Subcutaneous adipose tissue (tissue), 4 donors: ENCODE measurements around the gene VPS8. TPM values are rescaled to one million over a fixed set of nuclear protein-coding genes. Genes with fewer than 3 reads are reported as not detected.

ENCODE experiments used
- CTCF ChIP-seq: fragments of 450-650 bp; IDR thresholded peaks from one replicate; pipeline ENCODE4 v1.5.1; 2016; ENCODE audit warnings: low read depth, mild to moderate bottlenecking, control low read depth, antibody characterized with exemption, moderate library complexity
- total RNA-seq, 4 donors: library from RNA; depleted of rRNA; stranded (reverse); fragments of >200 nt; gene quantifications; one replicate each; pipeline ENCODE4 v1.1.0, GENCODE V29; 2016

VPS8 gene
- total RNA-seq, 4 donors from 2014 or later: 60.3 to 89.4 (median 66.2) TPM

DNA sequence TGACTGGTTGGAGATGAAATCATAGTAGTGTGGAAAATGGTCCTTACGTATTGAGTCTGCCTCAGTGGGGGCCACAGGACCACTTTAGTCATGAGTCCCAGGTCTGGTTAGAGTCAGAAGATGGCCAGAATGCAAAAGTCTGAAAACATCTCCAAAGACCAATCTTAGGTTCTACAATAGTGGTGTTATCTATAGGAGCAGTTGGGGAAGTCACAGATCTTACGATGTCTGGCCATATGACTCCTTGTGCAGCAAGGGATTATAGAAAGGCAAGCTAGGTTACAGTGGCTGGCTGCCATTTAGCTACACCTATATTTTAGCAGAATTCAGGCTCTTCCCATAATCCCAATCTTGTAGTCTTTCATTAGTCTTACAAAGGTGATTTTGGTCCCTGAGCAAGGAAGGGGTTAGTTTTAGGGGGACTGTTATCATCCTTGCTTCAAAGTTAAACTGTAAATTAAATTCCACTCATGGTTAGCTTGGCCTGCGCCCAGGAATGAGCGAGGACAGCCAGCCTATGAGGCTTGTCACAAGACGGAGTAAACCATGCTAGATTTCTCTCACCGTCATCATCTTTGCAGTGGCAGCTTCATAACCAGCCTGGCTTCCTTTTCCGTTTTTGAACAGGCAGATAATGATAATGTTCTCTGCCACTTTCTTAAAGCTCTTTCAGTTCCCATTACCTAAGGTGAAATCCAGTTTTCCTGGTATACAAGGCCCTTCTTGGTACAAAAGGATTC lies 134.1 kb downstream of the VPS8 start:
- TF ChIP-seq CTCF: no peak

GRCh38 chr3:184946917-184947316 lies 135.0 kb downstream of the VPS8 start:
- TF ChIP-seq CTCF: no peak

DNA sequence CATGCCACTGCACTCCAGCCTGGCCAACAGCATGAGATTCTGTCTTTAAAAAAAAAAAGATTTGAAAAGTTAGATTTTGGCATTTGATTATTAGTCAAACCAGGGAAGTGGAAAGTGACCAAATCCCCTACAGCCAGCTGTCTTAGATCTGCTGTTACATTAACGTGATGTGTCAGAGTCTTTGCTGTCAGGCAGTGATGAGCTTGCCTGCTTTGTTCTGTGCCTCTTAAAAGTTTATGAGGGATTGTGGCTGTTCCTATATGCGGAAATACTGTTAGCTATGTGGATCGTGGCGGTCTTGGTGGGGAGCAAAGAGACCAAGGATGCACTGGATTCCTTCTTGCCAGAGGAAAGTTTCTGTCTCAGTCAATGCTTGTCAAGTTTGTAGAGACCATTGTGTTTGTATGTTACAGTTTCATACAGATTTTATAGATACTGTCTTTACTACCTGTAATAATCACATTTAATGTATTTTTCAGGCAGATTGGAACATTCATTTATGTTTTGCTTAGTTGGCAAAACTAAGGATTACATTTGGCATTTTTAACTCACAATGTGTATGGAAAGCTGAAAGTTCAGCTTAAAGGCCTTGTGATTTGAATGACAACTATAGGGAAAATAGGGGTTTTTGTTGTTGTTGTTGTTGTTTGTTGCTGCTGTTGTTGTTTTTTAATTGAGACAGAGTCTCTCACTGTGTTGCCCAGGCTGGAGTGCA lies 137.4 kb downstream of the VPS8 start:
- TF ChIP-seq CTCF: no peak

DNA sequence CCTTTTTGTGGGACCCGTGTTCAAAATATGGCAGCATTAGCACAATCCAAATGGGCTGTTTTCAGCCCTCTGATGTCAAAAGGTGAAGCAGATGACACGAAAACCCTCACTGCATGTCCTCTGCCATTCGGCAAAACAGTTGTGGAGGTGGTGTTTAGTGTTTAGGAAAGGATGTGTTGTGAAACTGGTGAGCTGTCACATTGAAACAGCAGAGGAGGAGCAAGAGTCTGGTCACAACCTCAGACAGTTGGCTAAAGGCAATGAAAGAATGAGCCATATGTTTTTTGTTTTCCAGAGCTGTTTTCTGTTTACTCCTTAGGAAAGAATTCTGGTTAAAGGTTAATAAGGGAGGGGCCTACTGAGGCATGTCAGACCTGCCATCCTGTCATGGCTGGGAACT lies 140.7 kb downstream of the VPS8 start:
- TF ChIP-seq CTCF: no peak

DNA sequence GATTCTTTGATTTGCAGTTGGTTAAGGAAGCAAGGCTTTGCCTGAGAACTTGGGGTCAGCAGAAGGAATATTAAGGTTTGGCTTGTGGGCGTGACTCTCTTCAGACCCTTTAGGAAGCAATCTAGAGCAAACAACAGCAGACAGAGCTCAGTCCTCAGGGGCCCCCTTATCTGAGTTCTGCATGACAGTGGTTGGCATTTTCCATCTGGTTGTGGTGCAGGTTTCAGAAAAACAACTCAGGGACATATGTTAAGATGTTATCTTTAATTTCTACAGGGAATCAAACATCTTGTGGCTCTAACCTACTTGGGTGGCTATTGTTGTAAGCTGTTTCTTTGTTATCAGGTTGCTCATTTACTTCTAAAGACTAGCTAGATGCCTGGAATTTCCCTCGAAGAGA lies 141.4 kb downstream of the VPS8 start:
- TF ChIP-seq CTCF: no peak

GRCh38 chr3:184954251-184954650 lies 142.3 kb downstream of the VPS8 start:
- TF ChIP-seq CTCF: no peak

DNA sequence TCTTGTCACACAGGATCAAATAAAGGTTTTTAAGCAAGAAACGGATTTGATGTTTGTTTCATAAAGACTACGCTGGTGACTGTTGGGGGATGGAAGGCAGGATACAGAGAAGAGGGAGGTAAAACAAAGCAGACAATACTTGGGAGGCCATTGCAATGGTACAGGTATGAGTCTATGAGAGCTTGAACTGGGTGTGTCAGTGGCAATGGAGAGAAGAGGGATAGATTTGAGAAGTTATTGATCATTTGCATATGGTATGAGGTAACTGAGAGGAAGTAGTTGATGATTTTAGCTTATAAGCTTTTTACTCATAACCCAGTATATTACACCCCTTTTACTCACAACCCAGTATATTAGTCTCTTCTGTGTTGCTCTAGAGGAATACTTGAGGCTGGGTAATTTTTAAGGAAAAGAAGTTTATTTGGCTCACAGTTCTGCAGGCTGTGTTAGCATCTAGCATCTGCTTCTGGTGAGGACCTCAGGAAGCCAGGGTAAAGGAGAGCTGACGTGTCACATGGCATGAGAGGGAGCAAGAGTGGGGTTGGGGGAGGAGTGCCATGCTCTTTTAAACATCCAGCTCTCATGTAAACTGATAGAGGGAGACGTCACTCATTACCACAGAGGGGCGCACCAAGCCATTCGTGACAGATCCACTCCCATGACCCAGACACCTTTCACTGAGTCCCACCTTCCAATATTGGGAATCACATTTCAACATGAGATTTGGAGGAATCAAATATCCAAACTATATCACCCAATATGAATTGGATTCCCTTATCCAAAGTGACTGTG lies 153.9 kb downstream of the VPS8 start:
- no peak for TF ChIP-seq CTCF
